Left ventricle myocardium inferior (tissue), 1 donor: ENCODE measurements around the gene PI4KB. TPM values are rescaled to one million over a fixed set of nuclear protein-coding genes. Genes with fewer than 3 reads are reported as not detected.
A peak's percentile ranks its signal among the peaks of the same experiment; 100 is the strongest.

ENCODE experiments used
- DNase-seq: peaks from one replicate; pipeline ENCODE4 v3.0.0-alpha.2; 2020
- H3K27ac ChIP-seq: fragments of 200-600 bp; replicated peaks from 2 replicates; pipeline ENCODE4 v1.8.0; 2021
- H3K27me3 ChIP-seq: fragments of 200-600 bp; 2 replicates; pipeline ENCODE4 v1.8.0; 2021; ENCODE audit warnings: low read depth
- H3K36me3 ChIP-seq: fragments of 200-600 bp; 2 replicates; pipeline ENCODE4 v1.8.0; 2021
- H3K4me1 ChIP-seq: fragments of 200-600 bp; 2 replicates; pipeline ENCODE4 v1.8.0; 2021
- H3K4me3 ChIP-seq: fragments of 200-600 bp; 2 replicates; pipeline ENCODE4 v1.8.0; 2021; ENCODE audit warnings: mild to moderate bottlenecking, moderate library complexity
- H3K9me3 ChIP-seq: fragments of 200-600 bp; replicated peaks from 2 replicates; pipeline ENCODE4 v1.8.0; 2021
- intact Hi-C: fragments of 100-400 bp; cut with micrococcal nuclease; formaldehyde crosslinking; loops from one replicate; pipeline ENCODE4 v1.11.0; 2022
- total RNA-seq: library from RNA; stranded (reverse); fragmentation: NEBNext Ultra II Directional; extraction: Animal tissue kit (Norgen Biotek cat#: 25700); gene quantifications from one replicate; pipeline ENCODE4 v1.2.1, GENCODE V29; 2021
- TF ChIP-seq, protein P1 (sequence below): fragments of 200-600 bp; IDR thresholded peaks from 2 replicates; pipeline ENCODE4 v1.8.0; 2021; ENCODE audit warnings: antibody characterized with exemption, mild to moderate bottlenecking, borderline replicate concordance
- donor health status: DM: no; HTN: yes; CAD: no; lungs with severe emphysema.

The PI4KB gene
- total RNA-seq, 1 donor from 2014 or later, result 44.5 TPM

GRCh38 chr1:151347523-151348246 lies 20.5 kb upstream of the PI4KB start:
- DNase-seq, result no peak
- TF ChIP-seq, protein P1, sequence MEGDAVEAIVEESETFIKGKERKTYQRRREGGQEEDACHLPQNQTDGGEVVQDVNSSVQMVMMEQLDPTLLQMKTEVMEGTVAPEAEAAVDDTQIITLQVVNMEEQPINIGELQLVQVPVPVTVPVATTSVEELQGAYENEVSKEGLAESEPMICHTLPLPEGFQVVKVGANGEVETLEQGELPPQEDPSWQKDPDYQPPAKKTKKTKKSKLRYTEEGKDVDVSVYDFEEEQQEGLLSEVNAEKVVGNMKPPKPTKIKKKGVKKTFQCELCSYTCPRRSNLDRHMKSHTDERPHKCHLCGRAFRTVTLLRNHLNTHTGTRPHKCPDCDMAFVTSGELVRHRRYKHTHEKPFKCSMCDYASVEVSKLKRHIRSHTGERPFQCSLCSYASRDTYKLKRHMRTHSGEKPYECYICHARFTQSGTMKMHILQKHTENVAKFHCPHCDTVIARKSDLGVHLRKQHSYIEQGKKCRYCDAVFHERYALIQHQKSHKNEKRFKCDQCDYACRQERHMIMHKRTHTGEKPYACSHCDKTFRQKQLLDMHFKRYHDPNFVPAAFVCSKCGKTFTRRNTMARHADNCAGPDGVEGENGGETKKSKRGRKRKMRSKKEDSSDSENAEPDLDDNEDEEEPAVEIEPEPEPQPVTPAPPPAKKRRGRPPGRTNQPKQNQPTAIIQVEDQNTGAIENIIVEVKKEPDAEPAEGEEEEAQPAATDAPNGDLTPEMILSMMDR, result no peak
- no peaks in the 10 kb centered on the region for H3K27me3 ChIP-seq
- intact Hi-C loops, result no loop called here
- H3K9me3 ChIP-seq, result peaks cover 14% of the 10 kb centered on the region
- peaks cover 21% of the 10 kb centered on the region for H3K4me1 ChIP-seq
- peaks cover 24% of the 10 kb centered on the region for H3K36me3 ChIP-seq
- H3K4me3 ChIP-seq, result peak overlapping the region; percentile 84
- peak overlapping the region; percentile 93 for H3K27ac ChIP-seq

DNA sequence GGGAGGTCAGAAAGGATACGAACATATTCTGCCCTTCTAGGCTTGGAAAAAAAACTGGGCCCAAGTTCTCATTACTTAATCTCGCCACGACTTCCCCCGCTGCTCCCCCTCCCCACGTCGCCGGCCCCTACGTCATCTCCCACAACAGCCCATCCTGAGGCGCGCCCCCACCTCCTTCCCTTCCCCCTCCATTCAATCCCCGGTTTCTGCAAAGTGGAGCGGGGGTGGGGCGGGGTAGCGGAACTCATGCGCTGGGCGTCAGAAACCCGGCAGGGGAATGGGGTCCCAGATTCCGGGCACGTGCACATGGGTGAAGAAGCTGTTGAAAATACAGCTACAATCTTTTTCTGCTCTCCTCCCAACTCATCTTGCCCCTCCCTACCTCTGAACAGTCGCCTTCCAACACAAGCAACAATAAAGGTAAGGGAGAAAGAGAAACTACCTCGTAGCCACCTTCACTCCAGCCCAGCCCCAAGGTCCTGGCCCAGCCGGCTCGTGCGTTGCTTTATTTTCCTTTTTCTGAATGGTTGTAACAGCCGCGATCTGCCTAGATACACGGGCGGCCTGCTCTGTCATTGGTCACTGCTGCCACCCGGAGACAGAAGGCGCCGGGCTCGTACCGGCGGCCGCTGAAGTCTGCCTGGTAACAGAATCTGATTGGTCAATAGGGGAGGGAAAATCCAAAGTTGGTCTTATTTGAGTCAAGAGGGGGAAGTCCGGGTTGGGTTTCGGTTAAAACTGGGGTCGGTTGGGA lies 19.7 kb upstream of the PI4KB start, which contains the start of gene RFX5:
Gene RFX5 (minus strand): TSS at position 484 of the 754 bp plus-strand sequence. CDS start 932 bp downstream, outside the sequence.
- Histone ChIP-seq H3K9me3 (peaks cover 13% of the 10 kb centered on the region), H3K4me1 (peaks cover 21% of the 10 kb centered on the region), H3K36me3 (peaks cover 30% of the 10 kb centered on the region), H3K27ac (peak within 1 kb of the TSS; percentile 93), H3K4me3 (peak within 1 kb of the TSS; percentile 84), H3K27me3 (no peaks in the 10 kb centered on the region)
- TF ChIP-seq, protein P1, result no peak
- intact Hi-C loops, result no loop called here
- peak; percentile 91 for DNase-seq

DNA sequence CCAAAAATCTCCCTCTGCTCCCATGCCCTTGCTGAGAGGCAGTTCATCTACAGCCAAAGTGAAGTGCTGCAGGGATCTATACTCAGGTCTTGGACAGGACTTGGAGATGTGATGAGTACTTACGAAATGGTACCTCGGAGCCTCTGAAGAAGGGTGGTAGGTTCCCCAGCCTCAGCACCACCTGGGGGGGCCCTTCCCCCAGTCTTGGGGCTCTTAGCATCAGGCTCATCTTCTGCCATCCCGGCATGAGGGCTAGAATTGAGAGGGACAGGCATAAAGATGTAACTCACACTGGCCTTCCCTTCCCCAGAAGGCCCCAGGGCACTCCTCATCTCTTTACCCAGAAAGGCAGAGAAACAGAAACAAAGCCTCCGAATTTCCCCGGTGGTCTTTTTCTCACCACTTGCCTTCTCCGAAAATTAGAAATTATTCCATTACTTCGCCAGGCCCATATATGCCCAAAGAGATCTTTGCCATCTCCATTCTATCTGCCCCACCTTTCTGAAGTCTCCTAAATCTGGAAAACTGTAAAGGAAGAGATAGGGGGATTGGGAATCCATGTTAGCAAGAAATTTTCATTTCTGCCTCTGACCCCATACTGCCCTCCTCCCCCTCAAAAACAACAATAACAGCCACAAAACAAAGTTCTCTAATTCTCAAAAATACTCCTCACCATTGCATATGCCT lies 19.0 kb upstream of the PI4KB start:
- TF ChIP-seq, protein P1, result no peak

GRCh38 chr1:151344291-151344690 lies 17.1 kb upstream of the PI4KB start:
- TF ChIP-seq, protein P1, result no peak
- intact Hi-C loops, result no loop called here
- H3K4me3 ChIP-seq, result no peak overlapping the region

More for the DNA sequence above, 19.0 kb upstream of the PI4KB start:
- Histone ChIP-seq H3K4me3 (peak overlapping the region; percentile 84), H3K27ac (peak overlapping the region; percentile 93), H3K9me3 (peaks cover 5% of the 10 kb centered on the region), H3K36me3 (peaks cover 30% of the 10 kb centered on the region), H3K27me3 (no peaks in the 10 kb centered on the region), H3K4me1 (peaks cover 21% of the 10 kb centered on the region)
- DNase-seq, result no peak
- intact Hi-C loops, result no loop called here

DNA sequence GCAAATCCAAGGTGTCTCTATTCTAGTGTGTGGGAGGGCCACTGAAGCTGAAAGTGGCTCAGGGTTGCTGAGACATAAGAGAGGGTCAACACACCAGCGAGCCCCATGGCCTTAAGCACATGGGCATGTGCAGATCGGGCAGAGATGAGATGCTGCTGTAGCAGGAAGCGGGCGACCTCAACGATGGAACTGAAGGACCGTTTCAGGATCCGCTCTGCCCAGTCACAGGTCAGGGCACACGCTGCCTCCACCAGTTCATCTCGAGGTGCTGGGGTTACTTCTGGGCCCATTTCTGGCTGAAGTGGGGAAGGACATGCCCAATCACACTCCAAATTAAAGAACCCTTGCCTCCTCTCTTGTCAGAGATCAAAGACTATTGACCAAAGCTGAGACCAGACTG lies 16.4 kb upstream of the PI4KB start:
- intact Hi-C loops, result no loop called here
- no peak overlapping the region for H3K27ac ChIP-seq

More at GRCh38 chr1:151344291-151344690, 17.1 kb upstream of the PI4KB start:
- Histone ChIP-seq H3K27me3 (no peaks in the 10 kb centered on the region), H3K27ac (no peak overlapping the region), H3K4me1 (peaks cover 21% of the 10 kb centered on the region), H3K36me3 (peaks cover 30% of the 10 kb centered on the region), H3K9me3 (no peaks in the 10 kb centered on the region)
- DNase-seq, result no peak

More for the DNA sequence above, 16.4 kb upstream of the PI4KB start:
- TF ChIP-seq, protein P1, result no peak
- no peaks in the 10 kb centered on the region for H3K27me3 ChIP-seq
- no peak overlapping the region for H3K4me3 ChIP-seq
- peaks cover 30% of the 10 kb centered on the region for H3K36me3 ChIP-seq
- peaks cover 21% of the 10 kb centered on the region for H3K4me1 ChIP-seq
- DNase-seq, result no peak
- H3K9me3 ChIP-seq, result no peaks in the 10 kb centered on the region
